HL-60 (cell line): Measurements from ENCODE around the gene PIGN.

ENCODE experiments used
- DNase-seq, 2 experiments: peaks; one replicate each; pipeline ENCODE4 v3.0.0-alpha.2; 2010 to 2020; ENCODE audit warnings: low read depth in 1 of 2, low spot score in 1 of 2
- H3K27ac ChIP-seq: fragments of 250-450 bp; sonication (Bioruptor Pico); replicated peaks from 2 replicates; pipeline ENCODE4 v1.5.1; 2020; ENCODE audit warnings: mild to moderate bottlenecking, moderate library complexity
- H3K27me3 ChIP-seq: fragments of 250-450 bp; sonication (Bioruptor Pico); 2 replicates; pipeline ENCODE4 v1.5.1; 2021; ENCODE audit warnings: mild to moderate bottlenecking, moderate library complexity; ENCODE audit not compliant: insufficient read depth, poor library complexity, severe bottlenecking
- H3K4me3 ChIP-seq: replicated peaks from 2 replicates; pipeline ENCODE4 v1.5.1; 2011; ENCODE audit warnings: mild to moderate bottlenecking, control low read depth, low read length; ENCODE audit not compliant: insufficient read depth
- GABPA ChIP-seq: IDR thresholded peaks from 2 replicates; pipeline ENCODE4 v1.6.1; 2012; ENCODE audit warnings: low read depth
- POLR2AphosphoS5 ChIP-seq: IDR thresholded peaks from 2 replicates; pipeline ENCODE4 v1.6.1; 2012; ENCODE audit warnings: low read depth
- SPI1 ChIP-seq: IDR thresholded peaks from 2 replicates; pipeline ENCODE4 v1.6.1; 2012; ENCODE audit warnings: low read depth, mild to moderate bottlenecking, borderline replicate concordance
- TF ChIP-seq, protein P1 (sequence below): IDR thresholded peaks from 2 replicates; pipeline ENCODE4 v1.6.1; 2012; ENCODE audit warnings: low read depth; ENCODE audit not compliant: insufficient replicate concordance
- TF ChIP-seq, protein P2 (sequence below): IDR thresholded peaks from one replicate; pipeline ENCODE4 v1.5.1; 2011; ENCODE audit warnings: low read length, control low read depth, inconsistent platforms; ENCODE audit not compliant: insufficient read depth

PIGN gene

DNA sequence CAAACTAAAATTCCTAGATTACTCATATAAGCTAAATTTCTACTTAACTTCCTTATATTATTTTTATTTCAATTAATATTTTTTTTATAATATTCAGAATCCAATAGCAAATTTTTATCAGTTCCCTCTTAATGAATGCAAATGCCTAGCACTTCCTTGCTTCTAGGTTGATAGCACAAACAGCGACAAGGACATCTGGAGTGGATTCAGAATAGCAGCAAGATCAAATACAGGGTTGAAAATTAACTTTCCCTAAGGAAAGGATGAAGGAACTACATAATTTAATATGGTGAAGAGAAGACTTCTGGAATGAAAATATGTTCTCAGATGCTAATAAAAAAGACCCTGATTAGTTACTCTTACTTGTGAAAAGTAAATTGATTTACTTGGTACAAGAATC lies 64.5 kb downstream of the PIGN start:
- DNase-seq = no peak
- no peak overlapping the region for H3K27ac ChIP-seq
- no peak overlapping the region for H3K4me3 ChIP-seq
- no peaks in the 10 kb centered on the region for H3K27me3 ChIP-seq
- TF ChIP-seq SPI1 = no peak
- no peak for TF ChIP-seq POLR2AphosphoS5
- TF ChIP-seq GABPA = no peak
- TF ChIP-seq, protein P1, sequence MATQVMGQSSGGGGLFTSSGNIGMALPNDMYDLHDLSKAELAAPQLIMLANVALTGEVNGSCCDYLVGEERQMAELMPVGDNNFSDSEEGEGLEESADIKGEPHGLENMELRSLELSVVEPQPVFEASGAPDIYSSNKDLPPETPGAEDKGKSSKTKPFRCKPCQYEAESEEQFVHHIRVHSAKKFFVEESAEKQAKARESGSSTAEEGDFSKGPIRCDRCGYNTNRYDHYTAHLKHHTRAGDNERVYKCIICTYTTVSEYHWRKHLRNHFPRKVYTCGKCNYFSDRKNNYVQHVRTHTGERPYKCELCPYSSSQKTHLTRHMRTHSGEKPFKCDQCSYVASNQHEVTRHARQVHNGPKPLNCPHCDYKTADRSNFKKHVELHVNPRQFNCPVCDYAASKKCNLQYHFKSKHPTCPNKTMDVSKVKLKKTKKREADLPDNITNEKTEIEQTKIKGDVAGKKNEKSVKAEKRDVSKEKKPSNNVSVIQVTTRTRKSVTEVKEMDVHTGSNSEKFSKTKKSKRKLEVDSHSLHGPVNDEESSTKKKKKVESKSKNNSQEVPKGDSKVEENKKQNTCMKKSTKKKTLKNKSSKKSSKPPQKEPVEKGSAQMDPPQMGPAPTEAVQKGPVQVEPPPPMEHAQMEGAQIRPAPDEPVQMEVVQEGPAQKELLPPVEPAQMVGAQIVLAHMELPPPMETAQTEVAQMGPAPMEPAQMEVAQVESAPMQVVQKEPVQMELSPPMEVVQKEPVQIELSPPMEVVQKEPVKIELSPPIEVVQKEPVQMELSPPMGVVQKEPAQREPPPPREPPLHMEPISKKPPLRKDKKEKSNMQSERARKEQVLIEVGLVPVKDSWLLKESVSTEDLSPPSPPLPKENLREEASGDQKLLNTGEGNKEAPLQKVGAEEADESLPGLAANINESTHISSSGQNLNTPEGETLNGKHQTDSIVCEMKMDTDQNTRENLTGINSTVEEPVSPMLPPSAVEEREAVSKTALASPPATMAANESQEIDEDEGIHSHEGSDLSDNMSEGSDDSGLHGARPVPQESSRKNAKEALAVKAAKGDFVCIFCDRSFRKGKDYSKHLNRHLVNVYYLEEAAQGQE = no peak
- TF ChIP-seq, protein P2, sequence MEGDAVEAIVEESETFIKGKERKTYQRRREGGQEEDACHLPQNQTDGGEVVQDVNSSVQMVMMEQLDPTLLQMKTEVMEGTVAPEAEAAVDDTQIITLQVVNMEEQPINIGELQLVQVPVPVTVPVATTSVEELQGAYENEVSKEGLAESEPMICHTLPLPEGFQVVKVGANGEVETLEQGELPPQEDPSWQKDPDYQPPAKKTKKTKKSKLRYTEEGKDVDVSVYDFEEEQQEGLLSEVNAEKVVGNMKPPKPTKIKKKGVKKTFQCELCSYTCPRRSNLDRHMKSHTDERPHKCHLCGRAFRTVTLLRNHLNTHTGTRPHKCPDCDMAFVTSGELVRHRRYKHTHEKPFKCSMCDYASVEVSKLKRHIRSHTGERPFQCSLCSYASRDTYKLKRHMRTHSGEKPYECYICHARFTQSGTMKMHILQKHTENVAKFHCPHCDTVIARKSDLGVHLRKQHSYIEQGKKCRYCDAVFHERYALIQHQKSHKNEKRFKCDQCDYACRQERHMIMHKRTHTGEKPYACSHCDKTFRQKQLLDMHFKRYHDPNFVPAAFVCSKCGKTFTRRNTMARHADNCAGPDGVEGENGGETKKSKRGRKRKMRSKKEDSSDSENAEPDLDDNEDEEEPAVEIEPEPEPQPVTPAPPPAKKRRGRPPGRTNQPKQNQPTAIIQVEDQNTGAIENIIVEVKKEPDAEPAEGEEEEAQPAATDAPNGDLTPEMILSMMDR = no peak

DNA sequence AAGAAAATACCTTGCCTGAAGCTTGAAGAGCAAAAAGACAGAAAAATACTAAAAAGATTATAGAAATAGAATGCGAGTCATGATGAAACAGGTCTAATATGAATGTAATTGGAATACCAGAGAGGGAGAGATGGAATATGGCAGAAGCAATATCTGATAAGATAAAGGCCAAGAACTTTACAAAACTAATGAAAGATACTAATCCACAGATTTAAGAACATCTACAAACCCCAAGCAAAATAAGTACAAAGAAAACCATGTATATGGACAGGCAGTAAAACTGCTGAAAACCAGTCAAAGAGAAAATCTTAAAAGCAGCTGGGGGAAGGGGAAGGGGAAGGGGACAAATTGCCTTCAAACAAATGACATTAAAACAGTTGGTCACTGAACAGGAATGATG lies 67.0 kb downstream of the PIGN start:
- DNase-seq = no peak
- Histone ChIP-seq H3K27me3 (no peaks in the 10 kb centered on the region), H3K4me3 (no peak overlapping the region), H3K27ac (no peak overlapping the region)
- TF ChIP-seq, protein P1 = no peak
- TF ChIP-seq, protein P2 = no peak
- TF ChIP-seq SPI1 (no peak), GABPA (no peak), POLR2AphosphoS5 (no peak)

DNA sequence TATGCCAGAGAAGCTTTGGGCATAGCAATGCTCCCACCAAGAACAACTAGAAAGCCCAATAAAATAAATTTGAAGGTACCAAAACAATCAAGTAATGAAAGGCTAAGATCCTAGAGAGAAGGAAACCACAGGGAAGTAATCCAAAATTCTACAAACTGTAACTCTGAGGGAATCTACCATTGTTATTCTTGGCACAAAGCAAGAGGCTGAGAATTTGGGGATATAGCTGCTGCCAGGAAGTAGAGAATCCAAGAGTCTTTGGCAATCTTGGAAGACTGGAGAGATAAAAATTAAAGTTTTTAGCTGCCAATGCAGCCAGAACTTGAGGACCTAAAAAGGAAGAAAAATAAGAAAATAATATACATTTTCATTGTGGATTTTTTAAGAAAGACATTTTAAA lies 68.5 kb downstream of the PIGN start:
- Histone ChIP-seq H3K27ac (no peak overlapping the region), H3K27me3 (no peaks in the 10 kb centered on the region), H3K4me3 (no peak overlapping the region)
- DNase-seq = no peak
- TF ChIP-seq SPI1 (no peak), POLR2AphosphoS5 (no peak), GABPA (no peak)
- TF ChIP-seq, protein P2 = no peak
- TF ChIP-seq, protein P1 = no peak
